ENCODE results near the gene NPIPB8.
"Not testable (repeated sequence)": the region's sequence is repeated elsewhere in the genome, so short reads cannot be mapped to it uniquely, and the experiment has no call there.

- not testable (repeated sequence) for TF ChIP-seq POLR2A, CTCF (IDR thresholded peaks at IDR 0.05)
These were observed 23.3 kb upstream of the NPIPB8 start for GRCh38 chr16:28614561-28614960.

Data from ovary (tissue), 3 donors.